Astrocyte (in vitro differentiated cells and primary cell): ENCODE results near the gene KLHL22.

ENCODE experiments used
- EZH2 ChIP-seq: IDR thresholded peaks from 2 replicates; pipeline ENCODE4 v1.6.1; 2012; ENCODE audit warnings: mild to moderate bottlenecking, low read length, inconsistent platforms; ENCODE audit not compliant: insufficient read depth
- TF ChIP-seq, protein P1 (sequence below): IDR thresholded peaks from 2 replicates; pipeline ENCODE4 v1.5.1; 2011; ENCODE audit warnings: low read depth, mild to moderate bottlenecking, inconsistent platforms, low read length, moderate library complexity; ENCODE audit not compliant: insufficient read depth

DNA sequence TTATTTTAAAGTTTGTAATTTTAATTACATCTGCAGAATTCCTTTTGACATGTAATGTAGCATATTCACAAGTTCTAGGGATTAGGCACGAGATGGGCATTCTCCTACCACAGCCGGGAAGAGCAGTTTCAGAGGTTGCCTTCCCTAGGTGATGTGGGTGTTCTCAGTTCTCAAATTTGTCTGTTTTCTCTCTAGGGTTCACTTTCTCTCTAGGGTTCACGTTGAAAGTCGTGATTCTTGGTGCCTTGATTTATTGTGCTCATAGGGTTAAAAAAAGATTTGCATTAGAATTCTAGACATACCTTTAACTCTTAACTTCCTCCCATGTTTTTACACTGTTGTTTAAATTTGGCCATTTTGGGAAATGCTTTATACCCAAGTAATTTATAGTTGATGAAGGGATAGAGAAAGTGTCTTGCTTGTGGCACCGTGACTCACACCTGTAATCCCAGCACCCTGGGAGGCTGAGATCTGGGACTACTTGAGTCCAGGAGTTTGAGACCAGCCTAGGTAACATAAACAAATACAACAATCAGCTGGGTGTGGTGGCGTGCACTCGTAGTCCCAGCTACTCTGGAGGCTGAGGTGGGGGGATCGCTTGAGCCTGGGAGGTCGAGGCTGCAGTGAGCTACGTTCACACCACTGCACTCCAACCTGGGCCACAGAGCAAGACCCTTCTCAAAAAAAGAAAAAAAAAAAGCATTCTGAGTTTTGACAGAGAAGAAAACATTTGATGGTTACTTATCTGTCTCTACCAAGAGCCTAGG, 15.4 kb upstream of the KLHL22 start:
- no peak for TF ChIP-seq EZH2
- TF ChIP-seq, protein P1, sequence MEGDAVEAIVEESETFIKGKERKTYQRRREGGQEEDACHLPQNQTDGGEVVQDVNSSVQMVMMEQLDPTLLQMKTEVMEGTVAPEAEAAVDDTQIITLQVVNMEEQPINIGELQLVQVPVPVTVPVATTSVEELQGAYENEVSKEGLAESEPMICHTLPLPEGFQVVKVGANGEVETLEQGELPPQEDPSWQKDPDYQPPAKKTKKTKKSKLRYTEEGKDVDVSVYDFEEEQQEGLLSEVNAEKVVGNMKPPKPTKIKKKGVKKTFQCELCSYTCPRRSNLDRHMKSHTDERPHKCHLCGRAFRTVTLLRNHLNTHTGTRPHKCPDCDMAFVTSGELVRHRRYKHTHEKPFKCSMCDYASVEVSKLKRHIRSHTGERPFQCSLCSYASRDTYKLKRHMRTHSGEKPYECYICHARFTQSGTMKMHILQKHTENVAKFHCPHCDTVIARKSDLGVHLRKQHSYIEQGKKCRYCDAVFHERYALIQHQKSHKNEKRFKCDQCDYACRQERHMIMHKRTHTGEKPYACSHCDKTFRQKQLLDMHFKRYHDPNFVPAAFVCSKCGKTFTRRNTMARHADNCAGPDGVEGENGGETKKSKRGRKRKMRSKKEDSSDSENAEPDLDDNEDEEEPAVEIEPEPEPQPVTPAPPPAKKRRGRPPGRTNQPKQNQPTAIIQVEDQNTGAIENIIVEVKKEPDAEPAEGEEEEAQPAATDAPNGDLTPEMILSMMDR: no peak
